ENCODE measurements around the gene ATP11B. TPM values are rescaled to one million over a fixed set of nuclear protein-coding genes. Genes with fewer than 3 reads are reported as not detected.

ATP11B gene
- total and polyA plus RNA-seq, 2 of the 8 experiments (the other 6 are each of a cell fraction or from before 2014, with no cell fraction given): 5.1 to 26.5 TPM

GRCh38 chr3:182913889-182914288, 120.6 kb downstream of the ATP11B start (continued):
- TF ChIP-seq RFX5 (IDR thresholded peaks at IDR 0.05; ENCODE audit: borderline replicate concordance, low read depth, low read length) (no peak), MAFK (IDR thresholded peaks at IDR 0.05; ENCODE audit: low read depth, low read length) (no peak), CEBPB (IDR thresholded peaks at IDR 0.05; ENCODE audit: low read depth, low read length) (no peak), EP300 (IDR thresholded peaks at IDR 0.05; ENCODE audit: borderline replicate concordance in 1 of 2, low read depth in 2 of 2, low read length in 2 of 2) (no peak), SIN3A (conservative IDR thresholded peaks at IDR 0.05 in 1 of 2, IDR thresholded peaks at IDR 0.05 in 1 of 2; ENCODE audit: low read depth in 1 of 2, low read length in 2 of 2) (no peak), ASH2L (IDR thresholded peaks at IDR 0.05; ENCODE audit: low read length) (no peak)

All from H1 (cell line).